Astrocyte (in vitro differentiated cells and primary cell): ENCODE results near the gene SLC25A20. TPM values are rescaled to one million over a fixed set of nuclear protein-coding genes. Genes with fewer than 3 reads are reported as not detected.
A peak's percentile ranks its signal among the peaks of the same experiment; 100 is the strongest.

Source experiments
- DNase-seq: peaks from one replicate; pipeline ENCODE4 v3.0.0-alpha.2; 2010; ENCODE audit warnings: low read depth
- FAIRE-seq: peaks from 2 replicates; lab custom pipeline; 2011; peaks lifted over from hg19 to GRCh38; lab: Jason Lieb, UNC
- H2AFZ ChIP-seq: 2 replicates; pipeline ENCODE4 v1.6.0; 2012; ENCODE audit warnings: low read depth, low read length, inconsistent platforms
- H3K27ac ChIP-seq: 2 replicates; pipeline ENCODE4 v1.5.1; 2011; ENCODE audit warnings: low read depth, low read length, inconsistent platforms
- H3K27me3 ChIP-seq: 2 replicates; pipeline ENCODE4 v1.6.0; 2011; ENCODE audit warnings: low read length, inconsistent platforms; ENCODE audit not compliant: insufficient read depth
- H3K36me3 ChIP-seq: 2 replicates; pipeline ENCODE4 v1.5.1; 2011; ENCODE audit warnings: low read length, inconsistent platforms; ENCODE audit not compliant: insufficient read depth
- H3K4me1 ChIP-seq: 2 replicates; pipeline ENCODE4 v1.5.1; 2011; ENCODE audit warnings: low read length, inconsistent platforms; ENCODE audit not compliant: insufficient read depth
- H3K4me2 ChIP-seq: 2 replicates; pipeline ENCODE4 v1.6.0; 2012; ENCODE audit warnings: low read length, inconsistent platforms
- H3K4me3 ChIP-seq: 2 replicates; pipeline ENCODE4 v1.5.1; 2011; ENCODE audit warnings: low read depth, mild to moderate bottlenecking, low read length, inconsistent platforms; ENCODE audit not compliant: insufficient read depth
- H3K79me2 ChIP-seq: 2 replicates; pipeline ENCODE4 v1.6.0; 2012; ENCODE audit warnings: mild to moderate bottlenecking, low read length, inconsistent platforms; ENCODE audit not compliant: insufficient read depth
- H3K9ac ChIP-seq: 2 replicates; pipeline ENCODE4 v1.6.0; 2012; ENCODE audit warnings: mild to moderate bottlenecking, low read length, inconsistent platforms
- H3K9me3 ChIP-seq: 2 replicates; pipeline ENCODE4 v1.5.1; 2012; ENCODE audit warnings: low read depth, mild to moderate bottlenecking, low read length, inconsistent platforms; ENCODE audit not compliant: insufficient read depth
- H4K20me1 ChIP-seq: 2 replicates; pipeline ENCODE4 v1.6.0; 2012; ENCODE audit warnings: low read length, inconsistent platforms; ENCODE audit not compliant: insufficient read depth
- H3K27ac Mint-ChIP-seq: one replicate; pipeline ENCODE4 v1.8.0; 2021; ENCODE audit warnings: mild to moderate bottlenecking, mixed read lengths; ENCODE audit not compliant: unreplicated experiment
- H3K27me3 Mint-ChIP-seq: one replicate; pipeline ENCODE4 v1.8.0; 2021; ENCODE audit warnings: low read depth, mixed read lengths; ENCODE audit not compliant: unreplicated experiment
- H3K36me3 Mint-ChIP-seq: one replicate; pipeline ENCODE4 v1.8.0; 2021; ENCODE audit warnings: low read depth, mixed read lengths; ENCODE audit not compliant: unreplicated experiment
- H3K4me1 Mint-ChIP-seq: one replicate; pipeline ENCODE4 v1.8.0; 2021; ENCODE audit warnings: low read depth, mixed read lengths; ENCODE audit not compliant: unreplicated experiment
- H3K4me3 Mint-ChIP-seq: one replicate; pipeline ENCODE4 v1.8.0; 2021; ENCODE audit warnings: mild to moderate bottlenecking, moderate library complexity, mixed read lengths; ENCODE audit not compliant: unreplicated experiment
- H3K9me3 Mint-ChIP-seq: one replicate; pipeline ENCODE4 v1.8.0; 2021; ENCODE audit warnings: mild to moderate bottlenecking, mixed read lengths; ENCODE audit not compliant: unreplicated experiment
- EZH2 ChIP-seq: IDR thresholded peaks from 2 replicates; pipeline ENCODE4 v1.6.1; 2012; ENCODE audit warnings: mild to moderate bottlenecking, low read length, inconsistent platforms; ENCODE audit not compliant: insufficient read depth
- total RNA-seq: library from RNA; stranded (reverse); gene quantifications from 2 replicates; pipeline ENCODE4 v1.2.1, GENCODE V29; 2021
- TF ChIP-seq, protein P1 (sequence below): IDR thresholded peaks from 2 replicates; pipeline ENCODE4 v1.5.1; 2011; ENCODE audit warnings: low read depth, mild to moderate bottlenecking, inconsistent platforms, low read length, moderate library complexity; ENCODE audit not compliant: insufficient read depth

The SLC25A20 gene
- total RNA-seq, 1 donor from 2014 or later: 25.0 TPM

DNA sequence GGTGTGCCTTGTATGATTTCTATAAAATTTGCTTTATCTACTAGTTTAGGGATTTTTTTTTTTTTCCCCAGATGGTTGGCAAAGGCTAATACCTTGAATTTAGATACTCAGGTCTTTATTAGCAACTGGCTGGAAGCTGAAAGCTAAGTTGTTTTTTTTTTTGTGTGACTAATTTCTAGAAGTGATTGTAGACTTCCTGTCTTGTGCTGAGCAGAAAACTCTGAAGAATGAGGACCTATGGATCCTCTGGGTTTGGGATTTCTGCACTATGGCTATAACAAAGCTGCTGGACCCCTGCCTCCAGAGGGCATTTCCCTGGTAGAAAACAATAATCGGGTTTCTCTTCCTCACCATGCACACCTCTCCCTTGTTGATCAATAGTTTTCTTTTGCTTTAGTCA lies 30.0 kb upstream of the SLC25A20 start:
- Histone ChIP-seq H3K9me3 (no peaks in the 10 kb centered on the region), H3K36me3 (peaks cover 13% of the 10 kb centered on the region), H3K4me3 (no peak overlapping the region), H3K27ac (no peak overlapping the region), H3K4me2 (peak overlapping the region; percentile 40), H3K4me1 (peaks cover 15% of the 10 kb centered on the region), H3K79me2 (peaks cover 96% of the 10 kb centered on the region), H2AFZ (no peak overlapping the region), H3K9ac (no peak overlapping the region), H4K20me1 (peaks cover 80% of the 10 kb centered on the region), H3K27me3 (no peaks in the 10 kb centered on the region)
- Mint-ChIP-seq H3K9me3 (no peaks in the 10 kb centered on the region), H3K36me3 (peaks cover 15% of the 10 kb centered on the region), H3K4me1 (peaks cover 39% of the 10 kb centered on the region), H3K27me3 (no peaks in the 10 kb centered on the region), H3K27ac (peak overlapping the region; percentile 78), H3K4me3 (peak overlapping the region; percentile 50)
- DNase-seq: no peak
- no peak for FAIRE-seq
- TF ChIP-seq, protein P1, sequence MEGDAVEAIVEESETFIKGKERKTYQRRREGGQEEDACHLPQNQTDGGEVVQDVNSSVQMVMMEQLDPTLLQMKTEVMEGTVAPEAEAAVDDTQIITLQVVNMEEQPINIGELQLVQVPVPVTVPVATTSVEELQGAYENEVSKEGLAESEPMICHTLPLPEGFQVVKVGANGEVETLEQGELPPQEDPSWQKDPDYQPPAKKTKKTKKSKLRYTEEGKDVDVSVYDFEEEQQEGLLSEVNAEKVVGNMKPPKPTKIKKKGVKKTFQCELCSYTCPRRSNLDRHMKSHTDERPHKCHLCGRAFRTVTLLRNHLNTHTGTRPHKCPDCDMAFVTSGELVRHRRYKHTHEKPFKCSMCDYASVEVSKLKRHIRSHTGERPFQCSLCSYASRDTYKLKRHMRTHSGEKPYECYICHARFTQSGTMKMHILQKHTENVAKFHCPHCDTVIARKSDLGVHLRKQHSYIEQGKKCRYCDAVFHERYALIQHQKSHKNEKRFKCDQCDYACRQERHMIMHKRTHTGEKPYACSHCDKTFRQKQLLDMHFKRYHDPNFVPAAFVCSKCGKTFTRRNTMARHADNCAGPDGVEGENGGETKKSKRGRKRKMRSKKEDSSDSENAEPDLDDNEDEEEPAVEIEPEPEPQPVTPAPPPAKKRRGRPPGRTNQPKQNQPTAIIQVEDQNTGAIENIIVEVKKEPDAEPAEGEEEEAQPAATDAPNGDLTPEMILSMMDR: no peak
- no peak for TF ChIP-seq EZH2

DNA sequence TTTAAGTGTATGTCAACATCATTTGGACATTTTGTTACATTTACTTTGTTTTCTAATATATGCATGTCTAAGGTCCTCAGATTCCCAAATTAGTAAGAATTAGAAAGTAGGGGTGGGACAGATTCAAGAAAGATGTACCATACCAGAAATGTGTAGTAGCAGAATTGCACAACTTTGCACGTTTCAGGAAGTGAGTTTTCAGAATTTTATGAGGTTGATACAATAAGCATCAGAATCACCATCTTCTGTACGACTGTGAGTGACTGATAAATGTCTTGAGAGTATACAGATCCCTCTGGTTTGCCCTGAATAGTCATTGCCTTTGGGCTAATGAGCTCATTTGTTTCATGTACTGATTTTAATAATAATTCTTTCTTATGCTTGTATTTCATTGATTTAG lies 29.2 kb upstream of the SLC25A20 start:
- Histone ChIP-seq H3K4me3 (no peak overlapping the region), H3K9me3 (no peaks in the 10 kb centered on the region), H3K36me3 (peaks cover 13% of the 10 kb centered on the region), H3K27me3 (no peaks in the 10 kb centered on the region), H3K9ac (no peak overlapping the region), H3K4me2 (no peak overlapping the region), H4K20me1 (peaks cover 76% of the 10 kb centered on the region), H3K4me1 (peaks cover 15% of the 10 kb centered on the region), H3K27ac (no peak overlapping the region), H3K79me2 (peaks cover 96% of the 10 kb centered on the region), H2AFZ (no peak overlapping the region)
- Mint-ChIP-seq H3K27ac (no peak overlapping the region), H3K27me3 (no peaks in the 10 kb centered on the region), H3K9me3 (no peaks in the 10 kb centered on the region), H3K4me3 (no peak overlapping the region), H3K4me1 (peaks cover 39% of the 10 kb centered on the region), H3K36me3 (peaks cover 14% of the 10 kb centered on the region)
- FAIRE-seq (no peak), DNase-seq (no peak)
- no peak for TF ChIP-seq EZH2
- TF ChIP-seq, protein P1: no peak
